GM12875 (cell line): ENCODE data around the gene USP33.
A peak's percentile ranks its signal among the peaks of the same experiment; 100 is the strongest.

Source experiments
- H3K4me3 ChIP-seq: one replicate; pipeline ENCODE4 v1.5.1; 2011; ENCODE audit warnings: low read depth, low read length, control low read depth
- CTCF ChIP-seq: IDR thresholded peaks from 2 replicates; pipeline ENCODE4 v1.5.1; 2011; ENCODE audit warnings: low read depth, mild to moderate bottlenecking, control low read depth, inconsistent platforms, low read length, moderate library complexity, borderline replicate concordance; ENCODE audit not compliant: insufficient read depth

Gene USP33

GRCh38 chr1:77783141-77783540 lies 23.5 kb upstream of the USP33 start:
- no peak overlapping the region for H3K4me3 ChIP-seq
- no peak for TF ChIP-seq CTCF

GRCh38 chr1:77781683-77782082 lies 22.0 kb upstream of the USP33 start:
- TF ChIP-seq CTCF = no peak
- no peak overlapping the region for H3K4me3 ChIP-seq

- TF ChIP-seq CTCF = no peak
- peak within 1 kb of the TSS; percentile 94 for H3K4me3 ChIP-seq
Observed at GRCh38 chr1:77779529-77780281, 20.1 kb upstream of the USP33 start, which contains the start of gene MIGA1. Gene MIGA1, plus strand, starts transcription at chr1:77779649. Its CDS starts 3,604 bp downstream, at chr1:77783253.

GRCh38 chr1:77776007-77776700 lies 16.5 kb upstream of the USP33 start:
- no peak for TF ChIP-seq CTCF
- no peak overlapping the region for H3K4me3 ChIP-seq

GRCh38 chr1:77768006-77768405 lies 8.4 kb upstream of the USP33 start:
- H3K4me3 ChIP-seq = no peak overlapping the region
- TF ChIP-seq CTCF = no peak

- H3K4me3 ChIP-seq = no peak overlapping the region
- TF ChIP-seq CTCF = no peak
Observed at GRCh38 chr1:77762072-77762476, 2.4 kb upstream of the USP33 start.

GRCh38 chr1:77757603-77758002 lies 2.0 kb downstream of the USP33 start:
- TF ChIP-seq CTCF = no peak
- H3K4me3 ChIP-seq = no peak overlapping the region
